GM19238 (cell line): ENCODE results near the gene LRTM2.
"Not testable (repeated sequence)": the region's sequence is repeated elsewhere in the genome, so short reads cannot be mapped to it uniquely, and the experiment has no call there.

Experiments
- DNase-seq: peaks from one replicate; pipeline ENCODE4 v3.0.0; 2011; ENCODE audit warnings: low spot score; ENCODE audit not compliant: insufficient read length

The LRTM2 gene

DNA sequence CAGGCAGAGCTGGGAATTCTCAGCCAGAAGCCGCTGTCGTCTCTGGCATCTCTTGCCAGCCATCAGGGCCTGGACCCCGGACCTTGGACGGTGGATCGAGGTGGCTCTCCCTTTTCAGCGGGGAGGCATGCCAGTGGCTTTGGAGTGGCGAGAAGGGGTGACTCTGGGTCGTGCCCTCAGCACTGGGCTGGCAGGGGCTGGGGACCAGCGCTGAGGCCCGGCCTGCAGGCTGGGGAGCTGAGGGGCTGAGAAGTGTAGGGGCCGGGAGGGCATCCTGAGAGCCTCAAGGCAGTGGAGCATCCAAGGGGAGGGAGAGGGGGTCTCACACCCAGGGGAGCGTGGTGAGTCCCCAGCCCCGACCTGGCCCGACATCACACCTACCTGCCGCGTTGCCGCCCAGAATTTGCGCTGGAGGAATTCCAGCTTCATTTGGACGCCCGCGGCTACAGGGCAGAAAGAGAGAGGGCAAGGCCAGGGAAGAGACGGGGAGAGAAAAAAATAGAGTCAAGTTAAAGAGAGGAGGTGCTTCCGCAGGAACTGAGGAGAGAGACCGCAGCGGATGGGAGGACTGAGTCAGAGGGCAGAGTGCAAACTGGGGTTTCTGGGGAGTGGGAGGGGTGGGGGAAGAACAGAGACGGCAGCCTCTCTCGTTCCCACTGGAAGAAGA lies 9.0 kb upstream of the LRTM2 start:
- DNase-seq, result no peak

DNA sequence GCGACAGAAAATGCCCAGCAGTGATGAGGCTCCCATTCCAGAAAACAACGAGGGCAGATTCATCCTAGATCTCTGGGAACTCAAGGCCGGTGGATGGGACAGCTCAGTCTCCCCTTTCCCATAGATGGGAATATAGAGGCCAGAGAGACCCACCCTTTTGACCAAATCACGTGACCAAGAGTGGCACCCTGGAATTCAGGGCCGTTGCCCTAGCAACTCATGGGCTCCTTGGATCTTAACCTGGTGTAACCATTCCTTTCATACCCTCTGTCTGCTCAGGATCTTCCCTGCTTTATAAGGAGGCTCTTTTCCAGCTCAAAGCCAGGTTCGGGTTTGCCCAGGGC lies 8.4 kb upstream of the LRTM2 start:
- DNase-seq, result no peak

DNA sequence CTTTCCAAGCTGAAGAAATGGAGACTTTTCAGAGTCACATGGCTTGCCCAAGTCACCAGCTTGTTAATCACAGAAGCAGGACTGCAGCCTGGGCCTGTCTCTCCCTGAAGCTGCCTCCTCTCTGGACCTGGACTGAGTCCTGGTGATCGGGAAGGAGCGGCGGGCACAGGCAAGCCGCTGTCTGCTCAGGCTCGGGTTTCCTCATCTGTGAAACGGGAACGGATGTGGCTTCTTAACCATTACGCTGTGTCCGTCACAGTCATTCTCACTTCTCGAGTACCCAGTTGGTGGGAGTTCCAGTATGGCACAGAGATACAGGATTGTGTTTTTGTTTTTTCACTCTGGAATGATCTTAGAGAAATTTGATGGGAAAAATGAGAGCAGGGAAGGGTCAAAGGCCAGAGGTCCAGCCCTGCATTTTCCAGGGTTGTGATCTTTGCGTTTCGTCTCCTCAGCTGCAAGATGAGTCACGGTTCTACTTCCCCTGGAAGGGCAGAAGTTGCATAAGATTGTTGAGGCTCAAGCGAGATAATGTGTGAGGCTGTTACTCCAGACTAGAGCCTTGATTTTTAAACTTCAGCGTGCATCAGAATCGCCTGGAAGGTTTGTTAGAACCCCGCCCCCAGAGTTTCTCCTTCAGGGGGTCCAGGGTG lies 7.6 kb upstream of the LRTM2 start:
- DNase-seq, result no peak

DNA sequence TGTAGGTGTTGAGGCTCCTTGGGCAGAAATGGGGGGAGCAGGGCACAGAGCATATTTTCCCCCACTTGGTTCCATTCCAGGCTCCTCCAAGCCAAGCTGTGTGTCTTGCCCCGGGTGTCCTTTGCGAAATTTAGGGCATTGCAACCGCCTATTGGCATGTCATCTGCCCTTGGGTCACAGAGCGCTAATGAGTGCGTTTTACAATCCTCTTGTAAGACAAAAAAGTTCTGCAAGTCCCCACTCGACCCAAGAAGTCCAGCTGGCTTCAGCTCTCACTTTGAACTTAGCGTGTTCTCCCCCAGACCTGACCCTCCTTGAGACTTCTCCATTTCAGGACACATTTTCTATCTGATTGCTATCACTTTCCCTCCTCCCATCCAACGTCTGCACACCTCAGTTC lies 6.1 kb upstream of the LRTM2 start:
- no peak for DNase-seq

GRCh38 chr12:1815108-1815507 lies 5.3 kb upstream of the LRTM2 start:
- DNase-seq, result no peak

GRCh38 chr12:1815814-1816729 lies 4.3 kb upstream of the LRTM2 start:
- DNase-seq, result no peak

DNA sequence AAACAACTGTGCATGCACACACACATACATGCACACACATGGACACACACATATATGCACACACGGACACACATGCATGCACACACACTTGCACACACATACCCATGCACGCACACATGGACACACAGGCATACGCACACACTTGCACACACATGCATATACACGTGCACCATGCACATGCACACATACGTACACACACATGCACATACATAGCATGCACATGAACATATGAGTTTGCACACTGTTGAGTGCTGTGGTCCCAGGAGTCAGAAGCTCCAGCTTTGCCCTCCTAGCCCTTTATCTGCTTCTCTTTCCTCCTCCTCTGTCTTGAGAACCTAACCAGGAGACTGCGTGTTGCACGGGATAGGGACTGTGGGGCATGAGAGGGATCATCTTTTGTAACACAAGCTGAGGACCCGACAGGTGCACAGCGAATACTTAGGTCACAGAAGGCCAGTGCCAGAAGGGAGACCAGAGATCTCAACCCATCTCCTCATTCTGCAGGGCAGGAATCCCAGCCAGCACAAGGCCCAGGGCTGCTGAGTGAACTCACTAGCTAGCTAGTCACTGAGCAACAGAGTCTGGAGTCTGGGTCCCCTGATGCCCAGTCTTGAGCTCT lies 3.5 kb upstream of the LRTM2 start:
- no peak for DNase-seq

DNA sequence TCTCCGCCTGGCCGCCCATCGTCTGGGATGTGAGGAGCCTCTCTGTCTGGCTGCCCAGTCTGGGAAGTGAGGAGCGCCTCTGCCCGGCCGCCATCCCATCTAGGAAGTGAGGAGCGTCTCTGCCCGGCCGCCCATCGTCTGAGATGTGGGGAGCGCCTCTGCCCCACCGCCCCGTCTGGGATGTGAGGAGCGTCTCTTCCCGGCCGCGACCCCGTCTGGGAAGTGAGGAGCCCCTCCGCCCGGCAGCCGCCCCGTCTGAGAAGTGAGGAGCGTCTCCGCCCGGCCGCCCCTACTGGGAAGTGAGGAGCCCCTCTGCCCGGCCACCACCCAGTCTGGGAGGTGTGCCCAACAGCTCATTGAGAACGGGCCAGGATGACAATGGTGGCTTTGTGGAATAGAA lies 2.4 kb upstream of the LRTM2 start:
- not testable (repeated sequence) for DNase-seq

DNA sequence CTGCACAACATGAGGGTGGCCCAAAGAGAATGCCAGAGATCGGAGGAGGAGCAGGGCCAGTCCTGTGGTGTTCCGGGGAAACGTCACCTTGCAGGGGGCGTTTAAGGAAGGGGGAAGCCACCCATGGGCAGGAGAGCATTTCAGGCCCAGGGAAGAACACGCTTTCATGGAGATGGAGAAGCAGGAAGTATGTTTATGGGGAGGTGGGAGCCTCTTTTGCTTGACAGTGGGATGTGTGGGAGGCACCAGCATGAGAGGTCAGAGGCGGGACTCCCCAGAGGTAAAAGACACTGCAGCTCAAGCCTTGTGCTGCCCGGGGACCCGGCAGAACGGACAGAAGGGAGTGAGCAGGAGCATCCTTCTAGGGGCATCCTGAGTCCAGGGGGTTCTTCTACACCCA lies 1.3 kb upstream of the LRTM2 start:
- DNase-seq, result no peak

DNA sequence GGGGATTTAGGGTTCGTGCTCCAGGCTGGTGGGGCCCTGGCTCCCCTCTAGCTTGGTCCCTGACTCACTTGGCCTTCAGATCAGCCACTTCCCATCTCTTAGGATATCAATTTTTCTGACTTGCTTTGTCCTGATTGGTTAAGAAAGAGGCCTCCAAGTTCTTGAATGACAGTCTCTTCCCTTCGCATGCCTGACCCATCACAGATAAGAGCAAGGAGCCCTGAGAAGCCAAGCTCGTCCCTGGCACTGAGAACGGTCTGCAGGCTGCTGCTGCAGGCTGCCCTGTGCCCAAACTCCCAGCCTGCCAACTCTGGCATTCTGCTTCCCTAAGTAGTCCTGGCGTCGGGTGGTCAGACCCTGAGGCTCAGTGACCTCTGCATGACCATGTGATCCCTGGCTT lies 794 bp upstream of the LRTM2 start:
- DNase-seq, result no peak

- DNase-seq, result no peak
Observed at GRCh38 chr12:1820896-1821291, 529 bp downstream of the LRTM2 start.

DNA sequence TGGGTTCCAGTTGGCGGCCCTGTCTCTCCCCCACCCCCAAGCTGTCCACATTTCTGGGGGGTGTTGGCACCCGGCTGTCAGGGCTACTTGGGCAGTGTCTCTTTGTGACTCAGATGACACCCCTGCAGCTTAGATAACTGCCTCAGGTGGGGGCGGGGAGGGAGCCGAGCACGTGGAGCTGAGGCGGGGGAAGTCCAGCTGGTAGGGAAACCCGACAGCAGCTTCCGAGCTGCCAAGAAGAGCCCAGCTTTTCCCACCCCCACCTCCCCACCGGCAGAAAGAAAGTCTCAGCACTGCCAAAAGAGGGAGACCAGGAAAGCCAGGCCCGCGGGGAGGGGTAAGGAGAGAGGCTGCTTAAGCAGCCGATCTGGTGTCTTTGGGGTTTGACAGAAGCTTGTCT lies 1.4 kb downstream of the LRTM2 start:
- DNase-seq, result no peak

GRCh38 chr12:1822699-1823098 lies 2.3 kb downstream of the LRTM2 start:
- no peak for DNase-seq

GRCh38 chr12:1823237-1823636 lies 2.9 kb downstream of the LRTM2 start:
- DNase-seq, result no peak

- no peak for DNase-seq
Observed at GRCh38 chr12:1825382-1826102, 5.2 kb downstream of the LRTM2 start.

DNA sequence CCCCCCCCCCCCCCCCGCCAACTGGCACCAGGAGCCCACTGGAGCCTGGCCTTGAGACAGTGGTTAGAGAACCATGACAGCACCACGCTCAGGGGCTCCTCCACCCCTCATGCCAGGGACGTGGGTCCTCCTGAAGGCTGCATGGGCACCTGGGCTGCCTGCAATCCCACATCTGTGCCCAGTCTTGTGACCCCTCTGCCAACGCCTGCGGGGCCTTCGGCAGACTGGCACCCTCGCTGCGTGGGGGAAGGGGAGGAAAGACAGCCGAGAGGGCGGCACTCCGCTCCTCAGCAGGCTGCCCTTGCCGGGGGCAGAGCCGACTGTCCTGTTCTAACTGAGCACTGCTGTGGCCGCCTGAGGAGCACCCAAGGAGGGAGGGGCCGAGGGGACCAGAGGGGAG lies 6.0 kb downstream of the LRTM2 start:
- DNase-seq, result no peak

DNA sequence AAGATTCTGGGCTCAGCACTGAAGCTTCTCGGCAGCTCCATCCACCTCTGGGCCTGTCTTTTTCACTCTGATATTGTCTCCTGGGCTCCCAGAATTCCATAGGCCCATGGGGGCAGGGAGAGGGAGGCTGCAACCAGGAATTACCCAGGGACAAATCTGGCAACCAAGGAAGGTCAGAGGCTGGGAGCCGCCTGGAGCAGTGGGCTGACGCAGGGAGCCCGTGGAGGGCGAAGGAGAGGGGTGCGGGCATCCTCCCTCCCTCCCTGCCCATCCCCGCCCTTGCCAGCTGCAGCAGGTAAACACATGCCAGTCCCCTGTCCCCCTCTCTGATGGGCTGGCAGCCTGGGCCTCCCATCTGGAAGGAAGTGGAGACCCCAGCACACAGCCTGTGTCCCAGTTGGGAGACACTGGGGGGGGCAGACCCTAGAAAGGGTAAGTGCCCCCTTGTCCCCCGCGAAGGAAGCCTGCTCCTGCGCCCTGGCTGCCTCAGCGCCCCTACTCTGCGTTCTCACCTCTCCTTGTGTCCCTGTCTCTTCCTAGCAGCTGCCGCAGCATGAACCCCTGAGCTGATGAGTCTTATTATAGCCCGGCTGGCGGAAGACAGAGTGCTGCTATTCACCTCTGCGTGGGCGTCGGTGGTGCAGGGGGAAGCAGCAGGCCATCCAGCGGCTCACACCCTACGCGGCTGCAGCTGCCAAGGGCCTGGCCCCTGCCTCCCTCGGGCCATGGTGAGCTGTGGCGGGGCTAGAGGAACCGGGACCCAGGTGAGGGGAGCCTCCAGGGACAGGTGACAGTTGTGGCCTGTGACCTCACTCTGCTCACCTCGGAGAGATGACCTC lies 6.7 kb downstream of the LRTM2 start:
- DNase-seq, result no peak

GRCh38 chr12:1827826-1828805 lies 7.8 kb downstream of the LRTM2 start:
- DNase-seq, result no peak

DNA sequence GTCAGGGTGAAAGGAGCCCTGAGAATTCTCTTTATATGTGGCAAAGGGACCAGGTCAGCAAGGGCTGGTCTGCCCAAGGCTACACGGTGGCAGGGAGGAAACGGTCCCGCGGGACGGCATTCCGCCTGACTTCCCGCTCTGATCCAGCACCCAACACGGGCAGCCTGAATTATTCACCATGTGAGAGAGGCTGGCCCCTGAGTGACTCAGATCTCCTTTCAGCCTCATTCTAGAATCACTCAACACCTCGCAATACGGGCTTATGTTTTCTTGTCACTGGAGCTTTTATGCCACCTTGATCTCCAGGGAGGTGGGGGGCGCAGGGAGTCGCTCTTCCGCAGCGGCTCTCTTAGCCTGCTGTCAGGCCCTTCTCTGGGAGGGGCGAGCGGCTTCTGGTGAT lies 8.5 kb downstream of the LRTM2 start:
- no peak for DNase-seq
